Measurements from ENCODE around the gene RPRD2. TPM values are rescaled to one million over a fixed set of nuclear protein-coding genes. Genes with fewer than 3 reads are reported as not detected.

RPRD2 gene
- total RNA-seq, 2 donors from 2014 or later, result 31.9 to 32.7 TPM

DNA sequence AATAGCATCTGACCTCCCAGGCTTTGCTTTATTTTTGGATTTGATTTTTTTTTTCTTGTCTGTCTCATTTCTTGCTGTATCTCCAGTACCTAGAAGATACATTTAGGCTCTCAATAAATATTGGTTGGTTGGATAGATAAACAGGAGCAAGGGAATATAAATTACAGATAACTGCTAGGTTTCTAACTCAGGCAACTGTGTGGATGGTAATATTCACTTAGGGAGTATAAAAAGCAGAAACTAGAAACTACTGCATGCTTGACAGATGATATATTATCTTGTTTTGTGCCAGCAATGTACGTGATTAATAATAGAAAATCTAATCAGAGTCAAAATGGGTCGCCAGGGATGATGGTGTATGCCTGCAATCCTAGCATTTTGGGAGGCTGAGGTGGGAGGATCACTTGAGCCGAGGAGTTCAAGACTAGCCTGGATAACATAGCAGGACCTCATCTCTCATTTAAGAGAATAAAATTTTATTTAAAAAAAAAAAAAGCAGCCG lies 92.2 kb downstream of the RPRD2 start:
- no peak overlapping the region for H3K4me3 Mint-ChIP-seq
- no peaks in the 10 kb centered on the region for H3K27me3 Mint-ChIP-seq (ENCODE audit: low read depth)
- no peak for DNase-seq
- H3K27ac Mint-ChIP-seq, result no peak overlapping the region
- ATAC-seq (replicated peaks in 1 of 2), result no peak
- peaks cover 2 to 8% of the 10 kb centered on the region in 2 donors for H3K36me3 Mint-ChIP-seq (ENCODE audit: insufficient read depth in 2 of 2)
- no peaks in the 10 kb centered on the region for H3K4me1 Mint-ChIP-seq (ENCODE audit: low read depth)
- H3K9me3 Mint-ChIP-seq, result no peaks in the 10 kb centered on the region

DNA sequence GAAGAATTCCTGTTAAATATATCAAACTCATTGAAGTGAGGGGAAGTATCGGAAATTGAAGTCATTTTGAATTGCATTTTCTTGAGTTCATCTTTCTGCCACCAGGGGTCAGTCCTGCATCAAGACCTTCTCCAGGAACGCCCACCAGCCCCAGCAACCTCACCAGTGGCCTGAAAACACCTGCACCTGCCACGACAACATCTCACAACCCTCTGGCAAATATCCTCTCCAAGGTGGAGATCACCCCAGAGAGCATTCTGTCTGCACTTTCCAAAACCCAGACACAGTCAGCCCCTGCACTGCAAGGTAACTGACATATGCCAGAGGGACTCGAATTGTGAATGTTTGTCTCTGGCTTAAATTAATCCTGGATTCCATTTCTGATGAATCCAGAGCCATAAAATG lies 100.5 kb downstream of the RPRD2 start:
- H3K4me1 Mint-ChIP-seq (ENCODE audit: low read depth), result no peaks in the 10 kb centered on the region
- H3K36me3 Mint-ChIP-seq (ENCODE audit: insufficient read depth in 2 of 2), result peaks cover 5 to 9% of the 10 kb centered on the region in 2 donors
- H3K4me3 Mint-ChIP-seq, result no peak overlapping the region
- no peaks in the 10 kb centered on the region for H3K27me3 Mint-ChIP-seq (ENCODE audit: low read depth)
- DNase-seq (peak; percentile 73 to 78), ATAC-seq (replicated peaks in 1 of 2) (peak; percentile 43 to 55)
- peak overlapping the region; percentile 75 for H3K27ac Mint-ChIP-seq
- H3K9me3 Mint-ChIP-seq, result no peaks in the 10 kb centered on the region

DNA sequence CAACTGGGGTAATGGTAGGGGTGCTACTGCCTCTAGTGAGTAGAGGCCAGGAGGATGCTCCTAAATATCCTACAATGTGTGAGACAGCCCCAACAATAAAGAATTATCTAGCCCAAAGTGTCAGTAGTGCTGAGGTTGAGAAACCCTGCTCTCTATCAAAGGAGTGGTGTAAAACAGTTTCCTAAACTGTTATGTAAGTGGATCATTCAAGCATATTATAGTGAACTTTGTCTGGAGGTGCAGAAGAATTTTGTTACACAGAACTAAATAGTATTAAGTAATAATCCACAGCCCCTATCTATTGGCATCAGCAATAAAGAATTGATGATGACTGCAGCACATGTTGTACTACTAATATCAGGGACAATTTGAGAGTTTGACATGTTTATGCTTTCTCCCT lies 103.0 kb downstream of the RPRD2 start:
- H3K4me1 Mint-ChIP-seq (ENCODE audit: low read depth), result no peaks in the 10 kb centered on the region
- no peaks in the 10 kb centered on the region for H3K9me3 Mint-ChIP-seq
- ATAC-seq (replicated peaks in 1 of 2), result no peak
- DNase-seq, result no peak
- H3K4me3 Mint-ChIP-seq, result no peak overlapping the region
- peaks cover 12 to 19% of the 10 kb centered on the region in 2 donors for H3K36me3 Mint-ChIP-seq (ENCODE audit: insufficient read depth in 2 of 2)
- H3K27ac Mint-ChIP-seq, result no peak overlapping the region
- H3K27me3 Mint-ChIP-seq (ENCODE audit: low read depth), result no peaks in the 10 kb centered on the region

DNA sequence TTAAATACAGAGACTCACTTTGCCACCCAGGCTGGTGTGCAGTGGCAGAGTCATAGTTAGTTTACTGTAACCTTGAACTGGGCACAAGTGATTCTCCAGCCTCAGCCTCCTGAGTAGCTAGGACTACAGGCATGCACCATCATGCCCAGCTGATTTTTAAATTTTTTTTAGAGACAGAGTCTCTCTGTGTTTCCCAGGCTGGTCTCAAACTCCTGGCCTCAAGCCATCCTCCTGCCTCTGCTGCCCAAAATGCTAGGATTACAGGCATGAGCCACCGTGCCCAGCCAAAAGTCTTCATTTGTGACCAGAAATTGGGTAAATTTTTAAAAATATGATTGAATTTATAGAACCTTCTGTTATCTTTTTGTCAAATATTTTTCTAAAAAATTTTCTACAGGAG lies 105.3 kb downstream of the RPRD2 start:
- Mint-ChIP-seq H3K4me3 (no peak overlapping the region), H3K9me3 (no peaks in the 10 kb centered on the region), H3K27me3 (ENCODE audit: low read depth) (no peaks in the 10 kb centered on the region), H3K27ac (no peak overlapping the region), H3K36me3 (ENCODE audit: insufficient read depth in 2 of 2) (peaks cover 12 to 15% of the 10 kb centered on the region in 2 donors), H3K4me1 (ENCODE audit: low read depth) (no peaks in the 10 kb centered on the region)
- DNase-seq, result no peak
- no peak for ATAC-seq (replicated peaks in 1 of 2)

DNA sequence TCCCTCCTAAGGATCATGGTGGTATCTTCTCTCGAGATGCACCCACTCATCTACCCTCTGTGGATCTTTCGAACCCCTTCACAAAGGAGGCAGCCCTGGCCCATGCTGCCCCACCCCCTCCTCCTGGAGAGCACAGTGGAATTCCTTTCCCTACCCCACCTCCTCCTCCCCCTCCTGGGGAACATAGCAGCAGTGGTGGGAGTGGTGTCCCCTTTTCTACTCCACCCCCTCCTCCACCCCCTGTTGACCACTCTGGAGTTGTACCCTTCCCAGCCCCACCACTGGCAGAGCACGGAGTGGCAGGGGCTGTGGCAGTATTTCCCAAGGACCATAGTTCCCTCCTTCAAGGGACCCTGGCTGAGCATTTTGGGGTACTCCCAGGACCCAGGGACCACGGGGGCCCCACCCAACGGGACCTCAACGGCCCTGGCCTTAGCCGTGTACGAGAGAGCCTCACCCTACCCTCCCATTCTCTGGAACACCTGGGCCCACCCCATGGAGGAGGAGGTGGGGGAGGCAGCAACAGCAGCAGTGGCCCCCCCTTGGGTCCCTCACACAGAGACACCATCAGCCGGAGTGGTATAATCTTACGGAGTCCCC lies 108.8 kb downstream of the RPRD2 start:
- Mint-ChIP-seq H3K4me3 (no peak overlapping the region), H3K36me3 (ENCODE audit: insufficient read depth in 2 of 2) (peaks cover 8 to 11% of the 10 kb centered on the region in 2 donors), H3K27ac (no peak overlapping the region), H3K9me3 (no peaks in the 10 kb centered on the region), H3K27me3 (ENCODE audit: low read depth) (no peaks in the 10 kb centered on the region), H3K4me1 (ENCODE audit: low read depth) (no peaks in the 10 kb centered on the region)
- DNase-seq (no peak), ATAC-seq (replicated peaks in 1 of 2) (no peak)

DNA sequence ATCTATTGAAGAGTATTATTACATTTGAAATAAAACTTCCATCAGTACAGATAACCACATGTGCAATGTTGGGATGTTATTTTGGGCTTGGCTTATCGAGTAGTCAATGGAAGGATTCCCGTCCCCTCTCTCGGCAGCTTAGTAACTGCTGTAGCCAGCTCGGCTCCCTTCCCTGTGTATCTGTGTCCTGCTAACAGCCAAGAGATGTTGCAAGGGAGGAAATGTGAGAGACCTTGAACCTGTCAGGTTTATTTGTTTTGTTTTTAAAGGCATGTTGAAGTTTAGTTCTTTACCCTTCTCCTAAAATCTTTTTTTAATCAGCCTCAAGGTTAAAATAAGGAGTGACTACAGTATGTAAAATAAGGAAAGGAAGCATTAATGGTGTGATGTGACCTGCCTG lies 109.7 kb downstream of the RPRD2 start:
- ATAC-seq (replicated peaks in 1 of 2), result no peak
- Mint-ChIP-seq H3K9me3 (no peaks in the 10 kb centered on the region), H3K27ac (peak overlapping the region; percentile 15), H3K36me3 (ENCODE audit: insufficient read depth in 2 of 2) (peaks cover 8 to 11% of the 10 kb centered on the region in 2 donors), H3K4me1 (ENCODE audit: low read depth) (no peaks in the 10 kb centered on the region), H3K4me3 (no peak overlapping the region), H3K27me3 (ENCODE audit: low read depth) (no peaks in the 10 kb centered on the region)
- DNase-seq, result no peak

DNA sequence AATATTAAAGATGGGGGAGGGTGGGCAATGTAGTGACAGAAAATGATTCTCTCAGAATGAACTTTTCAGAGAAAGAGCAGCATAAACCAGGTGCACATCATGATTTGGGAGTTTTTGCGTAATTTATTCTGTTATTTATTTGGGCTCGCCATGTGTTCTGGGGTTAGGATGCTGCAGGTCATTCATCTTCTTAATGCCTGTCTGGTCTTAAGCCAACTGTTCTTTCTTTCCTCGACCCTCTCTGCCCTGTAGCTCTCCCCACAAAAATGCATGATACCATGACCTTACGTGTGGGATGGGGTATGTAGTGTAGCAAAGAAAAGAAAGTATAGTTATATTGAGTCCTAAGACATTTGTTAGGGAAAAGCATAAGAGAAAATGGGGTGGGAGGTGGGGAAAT lies 110.9 kb downstream of the RPRD2 start:
- no peak overlapping the region for H3K27ac Mint-ChIP-seq
- ATAC-seq (replicated peaks in 1 of 2) (no peak), DNase-seq (no peak)
- no peaks in the 10 kb centered on the region for H3K9me3 Mint-ChIP-seq
- H3K4me1 Mint-ChIP-seq (ENCODE audit: low read depth), result no peaks in the 10 kb centered on the region
- H3K36me3 Mint-ChIP-seq (ENCODE audit: insufficient read depth in 2 of 2), result peaks cover 8 to 11% of the 10 kb centered on the region in 2 donors
- H3K27me3 Mint-ChIP-seq (ENCODE audit: low read depth), result no peaks in the 10 kb centered on the region
- no peak overlapping the region for H3K4me3 Mint-ChIP-seq

DNA sequence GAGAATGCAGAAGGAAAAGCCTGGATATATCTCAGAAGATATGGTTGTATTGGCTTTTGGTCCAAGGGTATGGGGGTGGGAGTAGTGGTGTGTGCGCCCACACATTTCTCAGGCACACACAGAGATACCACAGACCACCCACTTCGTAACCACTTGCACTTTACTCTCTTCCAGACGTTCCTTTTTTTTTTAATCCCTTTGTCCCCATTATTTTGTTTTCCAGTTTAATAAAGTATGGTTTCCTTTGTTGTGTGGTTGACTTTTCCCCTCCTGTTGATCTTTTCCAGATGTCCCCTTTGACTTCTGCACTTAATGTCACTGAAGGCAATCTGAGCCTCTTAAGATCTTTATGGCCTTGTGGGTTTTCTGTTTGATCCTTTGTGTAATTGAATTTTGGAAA lies 112.8 kb downstream of the RPRD2 start:
- Mint-ChIP-seq H3K27me3 (ENCODE audit: low read depth) (no peaks in the 10 kb centered on the region), H3K36me3 (ENCODE audit: insufficient read depth in 2 of 2) (peaks cover 2 to 3% of the 10 kb centered on the region in 2 donors), H3K4me3 (no peak overlapping the region), H3K9me3 (no peaks in the 10 kb centered on the region), H3K4me1 (ENCODE audit: low read depth) (no peaks in the 10 kb centered on the region), H3K27ac (peak overlapping the region; percentile 21)
- no peak for ATAC-seq (replicated peaks in 1 of 2)
- DNase-seq, result no peak

DNA sequence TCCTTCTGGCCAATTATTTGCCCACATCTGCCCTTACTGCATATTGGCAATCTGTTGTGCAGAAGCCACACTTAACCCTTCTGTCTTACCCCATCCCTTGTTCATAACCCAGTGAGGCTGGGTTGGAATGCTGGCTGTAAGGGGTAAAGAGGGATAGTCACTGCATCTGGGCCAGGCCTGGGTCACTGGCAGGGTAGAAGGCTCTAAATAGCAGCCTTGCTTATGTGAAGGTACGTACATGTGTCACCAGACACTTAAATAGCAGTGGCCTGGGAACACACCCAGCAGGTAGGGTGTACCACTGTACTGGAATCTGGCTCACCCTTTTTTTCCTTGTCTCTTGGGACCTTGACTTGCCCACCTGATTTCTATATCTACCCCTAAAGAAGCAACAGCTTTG lies 113.4 kb downstream of the RPRD2 start:
- Mint-ChIP-seq H3K36me3 (ENCODE audit: insufficient read depth in 2 of 2) (no peaks in the 10 kb centered on the region), H3K9me3 (no peaks in the 10 kb centered on the region), H3K4me3 (no peak overlapping the region), H3K27me3 (ENCODE audit: low read depth) (no peaks in the 10 kb centered on the region), H3K4me1 (ENCODE audit: low read depth) (no peaks in the 10 kb centered on the region), H3K27ac (peak overlapping the region; percentile 39)
- DNase-seq (no peak), ATAC-seq (replicated peaks in 1 of 2) (no peak)

DNA sequence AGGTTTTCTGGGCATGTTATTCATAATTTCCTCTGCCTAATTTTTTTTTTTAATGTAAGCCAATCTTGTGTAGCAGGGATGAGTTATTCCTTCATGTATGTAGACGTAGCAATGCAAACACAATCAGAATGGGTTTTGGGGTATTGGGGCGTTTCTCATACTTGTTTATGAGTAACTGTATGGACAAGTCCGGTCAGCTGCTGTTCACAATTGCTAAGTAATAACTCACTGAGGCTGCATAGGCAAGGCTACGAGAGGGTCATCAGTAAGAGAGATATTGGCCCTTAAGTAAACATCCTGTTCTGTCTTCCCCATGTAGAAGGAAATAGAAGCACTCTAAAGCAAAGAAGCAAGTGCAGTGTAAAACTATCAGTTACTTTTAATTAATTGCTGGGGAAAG lies 113.8 kb downstream of the RPRD2 start:
- Mint-ChIP-seq H3K4me3 (no peak overlapping the region), H3K27ac (peak overlapping the region; percentile 39), H3K36me3 (ENCODE audit: insufficient read depth in 2 of 2) (no peaks in the 10 kb centered on the region)

DNA sequence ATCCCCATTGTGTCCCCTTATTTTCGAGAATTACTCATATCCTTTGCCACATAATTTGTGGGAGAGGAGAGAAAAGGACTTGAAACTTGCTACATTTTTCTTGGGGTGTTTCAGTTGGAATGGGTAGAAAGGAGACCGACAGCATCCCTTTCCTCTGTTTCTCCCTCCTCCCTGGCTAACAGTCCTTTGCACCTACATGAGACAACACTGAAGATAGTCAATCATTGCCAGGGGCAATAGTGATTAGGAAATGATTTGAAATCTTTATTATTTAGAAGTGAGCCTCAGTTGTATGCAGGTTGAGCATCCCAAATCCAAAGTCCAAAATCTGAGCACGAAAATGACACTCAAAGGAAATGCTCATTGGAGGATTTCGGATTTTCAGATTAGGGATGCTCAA lies 115.4 kb downstream of the RPRD2 start:
- H3K9me3 Mint-ChIP-seq, result no peaks in the 10 kb centered on the region
- no peak overlapping the region for H3K4me3 Mint-ChIP-seq
- H3K27me3 Mint-ChIP-seq (ENCODE audit: low read depth), result no peaks in the 10 kb centered on the region
- ATAC-seq (replicated peaks in 1 of 2) (no peak), DNase-seq (no peak)
- no peaks in the 10 kb centered on the region for H3K36me3 Mint-ChIP-seq (ENCODE audit: insufficient read depth in 2 of 2)
- no peak overlapping the region for H3K27ac Mint-ChIP-seq
- H3K4me1 Mint-ChIP-seq (ENCODE audit: low read depth), result no peaks in the 10 kb centered on the region

More for the DNA sequence above, 113.8 kb downstream of the RPRD2 start:
- DNase-seq (no peak), ATAC-seq (replicated peaks in 1 of 2) (no peak)
- H3K9me3 Mint-ChIP-seq, result no peaks in the 10 kb centered on the region
- no peaks in the 10 kb centered on the region for H3K4me1 Mint-ChIP-seq (ENCODE audit: low read depth)
- H3K27me3 Mint-ChIP-seq (ENCODE audit: low read depth), result no peaks in the 10 kb centered on the region

DNA sequence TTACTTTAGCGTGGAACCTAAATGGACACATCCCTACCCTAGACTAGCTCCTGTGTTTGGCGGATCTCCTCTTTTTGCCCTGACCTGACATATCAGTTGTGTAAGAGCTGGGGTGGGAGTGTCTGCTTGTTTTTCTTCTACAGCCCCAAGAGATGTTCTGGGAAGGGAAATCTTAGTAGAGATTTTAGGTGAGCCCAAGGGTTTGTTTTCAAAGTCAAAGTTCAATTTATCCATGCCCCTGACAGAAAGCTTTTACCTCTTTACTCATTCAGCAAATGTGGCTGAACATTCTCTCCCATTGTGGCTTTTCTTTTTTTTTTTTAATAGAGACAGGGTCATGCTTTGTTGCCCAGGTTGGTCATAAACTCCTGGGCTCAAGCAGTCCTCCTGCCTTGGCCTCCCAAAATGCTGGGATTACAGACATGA lies 116.0 kb downstream of the RPRD2 start:
- H3K4me3 Mint-ChIP-seq, result no peak overlapping the region
- DNase-seq (no peak), ATAC-seq (replicated peaks in 1 of 2) (no peak)
- H3K36me3 Mint-ChIP-seq (ENCODE audit: insufficient read depth in 2 of 2), result no peaks in the 10 kb centered on the region
- H3K27ac Mint-ChIP-seq, result no peak overlapping the region
- no peaks in the 10 kb centered on the region for H3K27me3 Mint-ChIP-seq (ENCODE audit: low read depth)
- H3K9me3 Mint-ChIP-seq, result no peaks in the 10 kb centered on the region
- peaks cover under 1% of the 10 kb centered on the region for H3K4me1 Mint-ChIP-seq (ENCODE audit: low read depth)

DNA sequence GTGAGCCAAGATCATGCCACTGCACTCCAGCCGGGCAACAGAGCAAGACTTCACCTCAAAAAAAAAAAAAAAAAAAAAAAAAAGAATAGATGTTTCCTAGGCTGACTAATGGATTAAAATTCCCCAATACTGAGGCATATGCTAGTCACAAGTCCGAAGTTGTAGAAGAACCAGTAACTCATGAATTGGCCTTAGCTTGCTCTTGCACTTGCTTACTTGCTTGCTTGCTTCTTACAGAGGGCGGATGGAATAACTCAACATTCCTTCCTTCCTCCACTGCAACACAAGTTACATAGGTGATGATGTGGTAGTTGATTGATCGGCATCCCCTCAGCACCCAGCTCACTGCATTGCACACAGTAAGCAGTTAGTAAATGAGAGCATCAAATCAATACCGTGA lies 120.5 kb downstream of the RPRD2 start:
- Mint-ChIP-seq H3K9me3 (no peaks in the 10 kb centered on the region), H3K4me3 (no peak overlapping the region), H3K36me3 (ENCODE audit: insufficient read depth in 2 of 2) (peaks cover 3 to 5% of the 10 kb centered on the region in 2 donors), H3K27me3 (ENCODE audit: low read depth) (no peaks in the 10 kb centered on the region), H3K4me1 (ENCODE audit: low read depth) (peaks cover 17% of the 10 kb centered on the region), H3K27ac (no peak overlapping the region)
- DNase-seq, result no peak
- ATAC-seq (replicated peaks in 1 of 2), result no peak

DNA sequence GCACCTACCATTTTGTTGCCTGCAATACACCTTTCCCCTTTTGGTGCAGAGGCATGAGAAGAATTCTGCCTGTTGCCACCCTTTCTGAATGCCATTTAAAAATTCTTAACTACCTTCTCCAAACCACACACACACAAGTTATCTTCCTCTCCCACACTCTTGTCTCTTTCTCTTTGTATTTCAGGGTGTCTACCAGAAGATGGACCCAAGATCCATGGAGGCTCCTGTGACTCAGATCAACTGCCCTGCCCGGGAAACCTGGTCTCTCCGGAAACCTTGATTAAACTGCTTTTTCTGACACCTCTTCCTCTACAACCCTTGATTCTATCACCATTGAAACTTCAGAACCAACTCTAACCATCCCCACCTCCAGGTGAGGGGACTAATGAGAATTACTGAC lies 120.9 kb downstream of the RPRD2 start:
- Mint-ChIP-seq H3K9me3 (no peaks in the 10 kb centered on the region), H3K4me3 (peak overlapping the region in 1 of 2 donors; percentile 25), H3K4me1 (ENCODE audit: low read depth) (peaks cover 17% of the 10 kb centered on the region), H3K36me3 (ENCODE audit: insufficient read depth in 2 of 2) (peaks cover 3 to 5% of the 10 kb centered on the region in 2 donors), H3K27me3 (ENCODE audit: low read depth) (no peaks in the 10 kb centered on the region), H3K27ac (no peak overlapping the region)
- ATAC-seq (replicated peaks in 1 of 2) (no peak), DNase-seq (no peak)
